GM23248 (cell line): Measurements from ENCODE around the gene CROCC.

Experiments
- EZH2 ChIP-seq: fragments of 200-600 bp; sonication (generic); IDR thresholded peaks from 2 replicates; pipeline ENCODE4 v1.6.1; 2018; ENCODE audit warnings: antibody characterized with exemption, mild to moderate bottlenecking; ENCODE audit not compliant: insufficient read depth, poor library complexity, severe bottlenecking
- EZH2phosphoT487 ChIP-seq: fragments of 200-600 bp; sonication (generic); IDR thresholded peaks from 2 replicates; pipeline ENCODE4 v1.6.1; 2018; ENCODE audit warnings: antibody characterized with exemption, moderate library complexity, mild to moderate bottlenecking, low read depth; ENCODE audit not compliant: insufficient read depth

GRCh38 chr1:16913833-16914662 is 7.7 kb upstream of the CROCC start:
- no peak for TF ChIP-seq EZH2
- no peak for TF ChIP-seq EZH2phosphoT487
